Measurements from ENCODE around the gene CFAP46. TPM values are rescaled to one million over a fixed set of nuclear protein-coding genes. Genes with fewer than 3 reads are reported as not detected.

Gene CFAP46
- polyA plus RNA-seq, 1 donor from 2014 or later = 2.6 TPM

DNA sequence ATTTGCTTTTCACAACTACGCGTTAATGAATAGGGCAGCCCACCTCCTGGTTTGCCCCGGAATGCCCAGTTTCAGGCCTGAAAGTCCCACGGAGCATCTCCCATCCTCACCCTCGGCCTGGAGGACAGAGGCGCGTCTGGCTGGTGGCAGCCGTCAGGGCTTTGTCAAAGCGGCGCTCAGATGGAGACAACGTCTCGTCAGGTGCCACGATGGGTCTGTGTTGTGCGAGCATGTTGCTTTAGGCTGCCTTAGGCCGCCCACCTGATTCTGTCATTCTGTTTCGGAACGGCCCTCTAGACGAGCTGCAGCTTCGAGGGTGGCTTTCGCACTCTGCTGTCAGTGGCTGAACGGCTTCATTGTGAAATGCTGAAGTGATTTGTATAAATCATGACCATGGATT, 39.4 kb upstream of the CFAP46 start:
- Histone ChIP-seq H2AFZ (ENCODE audit: low read depth, low read length) (no peak overlapping the region), H3F3A (ENCODE audit: insufficient read depth, low read length, poor library complexity, severe bottlenecking) (no peaks in the 10 kb centered on the region), H3K79me2 (replicated peaks; ENCODE audit: insufficient read depth, low read length) (no peaks in the 10 kb centered on the region), H3K9me3 (ENCODE audit: low read length) (no peaks in the 10 kb centered on the region), H3K36me3 (ENCODE audit: insufficient read depth, low read length) (no peaks in the 10 kb centered on the region), H3K4me2 (ENCODE audit: low read length) (no peak overlapping the region), H3K9me2 (ENCODE audit: insufficient read depth, low read length) (no peaks in the 10 kb centered on the region), H3K27me3 (ENCODE audit: insufficient read depth, low read depth, low read length) (no peaks in the 10 kb centered on the region), H4K20me1 (ENCODE audit: insufficient read depth) (no peaks in the 10 kb centered on the region), H3K9ac (ENCODE audit: low read length) (no peak overlapping the region), H3K27ac (ENCODE audit: low read length) (no peak overlapping the region), H3K4me3 (ENCODE audit: low read length) (no peak overlapping the region)
- TF ChIP-seq RAD21 (conservative IDR thresholded peaks at IDR 0.05) (no peak), POLR2AphosphoS5 (IDR thresholded peaks at IDR 0.05) (no peak), EZH2 (IDR thresholded peaks at IDR 0.05; ENCODE audit: borderline replicate concordance, insufficient read depth, low read length, poor library complexity, severe bottlenecking) (no peak), EP300 (conservative IDR thresholded peaks at IDR 0.05; ENCODE audit: poor library complexity, severe bottlenecking) (no peak), SMC3 (conservative IDR thresholded peaks at IDR 0.05; ENCODE audit: poor library complexity) (no peak), TAF1 (IDR thresholded peaks at IDR 0.05; ENCODE audit: low read depth) (no peak), MXI1 (conservative IDR thresholded peaks at IDR 0.05; ENCODE audit: poor library complexity, severe bottlenecking) (no peak)
- TF ChIP-seq, protein P1, sequence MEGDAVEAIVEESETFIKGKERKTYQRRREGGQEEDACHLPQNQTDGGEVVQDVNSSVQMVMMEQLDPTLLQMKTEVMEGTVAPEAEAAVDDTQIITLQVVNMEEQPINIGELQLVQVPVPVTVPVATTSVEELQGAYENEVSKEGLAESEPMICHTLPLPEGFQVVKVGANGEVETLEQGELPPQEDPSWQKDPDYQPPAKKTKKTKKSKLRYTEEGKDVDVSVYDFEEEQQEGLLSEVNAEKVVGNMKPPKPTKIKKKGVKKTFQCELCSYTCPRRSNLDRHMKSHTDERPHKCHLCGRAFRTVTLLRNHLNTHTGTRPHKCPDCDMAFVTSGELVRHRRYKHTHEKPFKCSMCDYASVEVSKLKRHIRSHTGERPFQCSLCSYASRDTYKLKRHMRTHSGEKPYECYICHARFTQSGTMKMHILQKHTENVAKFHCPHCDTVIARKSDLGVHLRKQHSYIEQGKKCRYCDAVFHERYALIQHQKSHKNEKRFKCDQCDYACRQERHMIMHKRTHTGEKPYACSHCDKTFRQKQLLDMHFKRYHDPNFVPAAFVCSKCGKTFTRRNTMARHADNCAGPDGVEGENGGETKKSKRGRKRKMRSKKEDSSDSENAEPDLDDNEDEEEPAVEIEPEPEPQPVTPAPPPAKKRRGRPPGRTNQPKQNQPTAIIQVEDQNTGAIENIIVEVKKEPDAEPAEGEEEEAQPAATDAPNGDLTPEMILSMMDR (IDR thresholded peaks at IDR 0.05; ENCODE audit: poor library complexity, severe bottlenecking) = no peak
- TF ChIP-seq, protein P2, sequence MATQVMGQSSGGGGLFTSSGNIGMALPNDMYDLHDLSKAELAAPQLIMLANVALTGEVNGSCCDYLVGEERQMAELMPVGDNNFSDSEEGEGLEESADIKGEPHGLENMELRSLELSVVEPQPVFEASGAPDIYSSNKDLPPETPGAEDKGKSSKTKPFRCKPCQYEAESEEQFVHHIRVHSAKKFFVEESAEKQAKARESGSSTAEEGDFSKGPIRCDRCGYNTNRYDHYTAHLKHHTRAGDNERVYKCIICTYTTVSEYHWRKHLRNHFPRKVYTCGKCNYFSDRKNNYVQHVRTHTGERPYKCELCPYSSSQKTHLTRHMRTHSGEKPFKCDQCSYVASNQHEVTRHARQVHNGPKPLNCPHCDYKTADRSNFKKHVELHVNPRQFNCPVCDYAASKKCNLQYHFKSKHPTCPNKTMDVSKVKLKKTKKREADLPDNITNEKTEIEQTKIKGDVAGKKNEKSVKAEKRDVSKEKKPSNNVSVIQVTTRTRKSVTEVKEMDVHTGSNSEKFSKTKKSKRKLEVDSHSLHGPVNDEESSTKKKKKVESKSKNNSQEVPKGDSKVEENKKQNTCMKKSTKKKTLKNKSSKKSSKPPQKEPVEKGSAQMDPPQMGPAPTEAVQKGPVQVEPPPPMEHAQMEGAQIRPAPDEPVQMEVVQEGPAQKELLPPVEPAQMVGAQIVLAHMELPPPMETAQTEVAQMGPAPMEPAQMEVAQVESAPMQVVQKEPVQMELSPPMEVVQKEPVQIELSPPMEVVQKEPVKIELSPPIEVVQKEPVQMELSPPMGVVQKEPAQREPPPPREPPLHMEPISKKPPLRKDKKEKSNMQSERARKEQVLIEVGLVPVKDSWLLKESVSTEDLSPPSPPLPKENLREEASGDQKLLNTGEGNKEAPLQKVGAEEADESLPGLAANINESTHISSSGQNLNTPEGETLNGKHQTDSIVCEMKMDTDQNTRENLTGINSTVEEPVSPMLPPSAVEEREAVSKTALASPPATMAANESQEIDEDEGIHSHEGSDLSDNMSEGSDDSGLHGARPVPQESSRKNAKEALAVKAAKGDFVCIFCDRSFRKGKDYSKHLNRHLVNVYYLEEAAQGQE (IDR thresholded peaks at IDR 0.05; ENCODE audit: borderline replicate concordance) = no peak

DNA sequence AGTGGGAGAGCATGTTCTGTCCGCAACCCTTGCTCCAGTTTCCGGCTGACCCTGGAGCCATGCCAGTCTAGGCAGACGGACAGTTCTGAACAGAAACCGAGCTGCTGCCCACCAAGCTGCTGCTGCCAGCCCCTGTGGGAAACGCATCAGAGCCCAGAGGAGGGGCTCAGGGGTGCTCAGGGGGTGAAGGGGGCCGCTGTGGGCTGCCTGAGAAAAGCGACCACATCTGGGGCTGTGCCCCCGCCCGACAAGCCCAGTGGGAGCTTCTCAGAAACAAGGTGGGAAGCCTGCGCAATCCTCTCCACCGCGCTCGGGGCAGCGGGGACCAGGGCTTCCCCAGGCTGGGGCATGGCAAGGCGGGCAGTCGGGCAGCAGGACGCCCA, 38.8 kb upstream of the CFAP46 start:
- no peaks in the 10 kb centered on the region for H3K9me2 ChIP-seq (ENCODE audit: insufficient read depth, low read length)
- H3K4me2 ChIP-seq (ENCODE audit: low read length) = no peak overlapping the region
- no peaks in the 10 kb centered on the region for H3K36me3 ChIP-seq (ENCODE audit: insufficient read depth, low read length)
- H3K9ac ChIP-seq (ENCODE audit: low read length) = no peak overlapping the region
- H3K27me3 ChIP-seq (ENCODE audit: insufficient read depth, low read depth, low read length) = no peaks in the 10 kb centered on the region
- no peak overlapping the region for H3K27ac ChIP-seq (ENCODE audit: low read length)
- no peaks in the 10 kb centered on the region for H3K9me3 ChIP-seq (ENCODE audit: low read length)
- H2AFZ ChIP-seq (ENCODE audit: low read depth, low read length) = no peak overlapping the region
- H3F3A ChIP-seq (ENCODE audit: insufficient read depth, low read length, poor library complexity, severe bottlenecking) = no peaks in the 10 kb centered on the region
- no peaks in the 10 kb centered on the region for H3K79me2 ChIP-seq (replicated peaks; ENCODE audit: insufficient read depth, low read length)
- H3K4me3 ChIP-seq (ENCODE audit: low read length) = no peak overlapping the region
- no peaks in the 10 kb centered on the region for H4K20me1 ChIP-seq (ENCODE audit: insufficient read depth)
- no peak for TF ChIP-seq EZH2 (IDR thresholded peaks at IDR 0.05; ENCODE audit: borderline replicate concordance, insufficient read depth, low read length, poor library complexity, severe bottlenecking)
- no peak for TF ChIP-seq MXI1 (conservative IDR thresholded peaks at IDR 0.05; ENCODE audit: poor library complexity, severe bottlenecking)
- TF ChIP-seq RAD21 (conservative IDR thresholded peaks at IDR 0.05) = no peak
- no peak for TF ChIP-seq TAF1 (IDR thresholded peaks at IDR 0.05; ENCODE audit: low read depth)

Data from neural cell (in vitro differentiated cells).